Posterior cingulate gyrus (tissue), 11 donors: ENCODE results near the gene TSSK3.

Experiments used
- DNase-seq, 10 donors: peaks; one replicate each; pipeline versions ENCODE4 v3.0.0 to v3.0.0-alpha.2; 2020 to 2021; ENCODE audit warnings: mixed read lengths in 3 of 10
- intact Hi-C: fragments of 100-400 bp; cut with DNase I; formaldehyde crosslinking; loops from one replicate; pipeline ENCODE4 v1.15.1; 2023

The TSSK3 gene

GRCh38 chr1:32362474-32363313 lies at the start of gene TSSK3, which contains the start of gene FAM229A:
TSSK3 (plus strand) TSS chr1:32362539; CDS start chr1:32362702, 163 bp downstream.
FAM229A (minus strand) TSS chr1:32362485; CDS start chr1:32362091, 394 bp downstream.
- peak in 2 of 10 donors; percentile 43 to 75 for DNase-seq
- intact Hi-C loops = no loop called here

- intact Hi-C loops = no loop called here
These were observed 45.4 kb upstream of the TSSK3 start for GRCh38 chr1:32316903-32317277.

GRCh38 chr1:32318127-32318869 lies 44.0 kb upstream of the TSSK3 start:
- no peak for DNase-seq
- intact Hi-C loops = no loop called here

More at GRCh38 chr1:32316903-32317277, 45.4 kb upstream of the TSSK3 start:
- no peak for DNase-seq

DNA sequence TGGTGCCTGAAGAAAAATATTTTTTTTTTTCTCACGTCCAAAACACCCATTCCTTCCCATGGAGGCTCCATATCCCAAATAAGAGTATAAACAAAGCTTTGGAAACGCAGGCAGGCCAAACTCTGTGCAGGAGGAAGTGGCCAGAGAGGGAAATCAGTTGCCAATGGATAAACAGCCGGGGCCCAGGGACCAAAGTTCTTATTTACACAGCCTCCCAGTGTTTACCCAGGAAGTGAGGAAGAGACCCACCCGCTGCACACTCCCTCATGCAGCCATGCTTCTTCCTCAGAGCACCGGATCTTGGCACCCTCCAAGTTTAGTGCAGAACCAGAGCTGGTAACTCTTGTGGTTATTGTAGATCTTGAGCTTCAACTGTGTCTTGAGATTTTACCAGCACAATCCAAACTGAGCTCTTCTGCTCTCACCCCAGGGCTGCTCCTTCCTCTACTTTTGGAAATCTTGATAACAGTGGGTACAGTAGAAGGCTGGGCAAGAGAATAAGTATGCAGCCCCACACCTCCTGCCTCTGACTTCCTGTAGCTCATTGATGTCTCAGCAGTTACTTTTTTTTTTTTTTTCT lies 40.5 kb upstream of the TSSK3 start:
- intact Hi-C loops = no loop called here
- no peak for DNase-seq

DNA sequence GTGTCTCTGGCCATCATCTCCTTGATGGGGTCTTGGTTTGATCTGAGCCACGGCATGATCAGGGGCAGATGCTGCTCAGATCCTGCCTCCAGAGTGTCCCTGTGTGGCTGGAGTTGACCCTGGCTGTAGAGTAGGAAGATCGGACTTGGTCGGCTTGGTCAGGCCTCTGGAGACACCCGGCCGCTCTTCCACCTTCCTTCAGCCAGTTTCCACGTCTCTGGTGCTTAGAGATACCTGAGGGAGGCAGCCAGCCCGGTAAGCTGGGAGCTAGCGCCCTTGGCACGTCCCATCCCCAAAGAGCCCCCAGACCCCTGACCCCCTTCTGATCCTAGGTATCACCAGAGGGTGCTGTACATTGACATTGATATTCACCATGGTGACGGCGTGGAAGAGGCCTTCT lies 35.1 kb upstream of the TSSK3 start:
- intact Hi-C loops = no loop called here
- DNase-seq = peak in 1 of 10 donors; percentile 16

GRCh38 chr1:32329931-32330466 lies 32.3 kb upstream of the TSSK3 start:
- intact Hi-C loops = loop anchor here (5.0 to 10.0 kb wide), 2 partner anchors 88 to 115 kb away; no protein-coding TSS in a partner anchor
- DNase-seq = peak in 1 of 10 donors; percentile 1

GRCh38 chr1:32330558-32331151 lies 31.7 kb upstream of the TSSK3 start:
- DNase-seq = peak in 2 of 10 donors; percentile 44 to 72
- intact Hi-C loops = loop anchor here (5.0 to 10.0 kb wide), 2 partner anchors 88 to 116 kb away; no protein-coding TSS in a partner anchor

GRCh38 chr1:32331549-32331948 lies 30.8 kb upstream of the TSSK3 start:
- peak in 2 of 10 donors; percentile 52 to 59 for DNase-seq
- intact Hi-C loops = loop anchor here (5.0 to 10.0 kb wide), 2 partner anchors 89 to 117 kb away; no protein-coding TSS in a partner anchor

- intact Hi-C loops = loop anchor here (5.0 to 10.0 kb wide), 2 partner anchors 90 to 118 kb away; no protein-coding TSS in a partner anchor
- DNase-seq = peak in 3 of 10 donors; percentile 30 to 90 (median 55)
These were observed 29.9 kb upstream of the TSSK3 start for GRCh38 chr1:32332290-32333079.

- DNase-seq = peak in 1 of 10 donors; percentile 2
- intact Hi-C loops = loop anchor here (5.0 to 10.0 kb wide), 2 partner anchors 91 to 119 kb away; no protein-coding TSS in a partner anchor
These were observed 28.9 kb upstream of the TSSK3 start for GRCh38 chr1:32333251-32333963.

DNA sequence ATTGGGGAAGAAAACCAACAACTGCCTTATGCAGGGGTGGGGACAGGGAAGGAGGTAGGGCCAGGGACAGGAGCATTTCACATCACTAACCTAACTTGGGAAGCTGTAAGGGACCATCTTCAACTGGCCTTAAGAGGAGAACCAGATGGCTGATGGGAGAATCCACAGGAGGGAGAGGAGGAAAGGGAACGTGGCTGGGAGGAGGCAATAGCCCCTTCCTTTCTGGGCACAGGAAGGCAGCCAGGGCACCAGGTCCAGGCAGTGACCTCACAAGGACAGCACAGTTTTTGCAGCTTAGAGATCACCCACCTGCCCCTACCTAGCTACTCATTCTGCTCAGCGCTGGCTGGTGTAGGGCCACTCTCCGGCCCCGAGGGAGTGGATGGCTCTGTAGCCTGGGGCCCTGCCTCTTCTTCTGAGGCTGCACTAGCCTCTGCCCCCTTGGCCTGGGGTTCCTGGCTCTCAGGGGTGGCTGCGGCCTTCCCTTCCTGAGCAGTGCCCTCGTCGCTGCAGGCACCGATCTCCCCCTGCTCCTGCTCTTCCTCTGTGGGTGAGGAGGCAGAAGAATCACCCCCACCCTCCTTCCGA lies 28.0 kb upstream of the TSSK3 start:
- peak in 2 of 10 donors; percentile 79 to 81 for DNase-seq
- intact Hi-C loops = loop anchor here (5.0 to 10.0 kb wide), 2 partner anchors 92 to 120 kb away; no protein-coding TSS in a partner anchor

DNA sequence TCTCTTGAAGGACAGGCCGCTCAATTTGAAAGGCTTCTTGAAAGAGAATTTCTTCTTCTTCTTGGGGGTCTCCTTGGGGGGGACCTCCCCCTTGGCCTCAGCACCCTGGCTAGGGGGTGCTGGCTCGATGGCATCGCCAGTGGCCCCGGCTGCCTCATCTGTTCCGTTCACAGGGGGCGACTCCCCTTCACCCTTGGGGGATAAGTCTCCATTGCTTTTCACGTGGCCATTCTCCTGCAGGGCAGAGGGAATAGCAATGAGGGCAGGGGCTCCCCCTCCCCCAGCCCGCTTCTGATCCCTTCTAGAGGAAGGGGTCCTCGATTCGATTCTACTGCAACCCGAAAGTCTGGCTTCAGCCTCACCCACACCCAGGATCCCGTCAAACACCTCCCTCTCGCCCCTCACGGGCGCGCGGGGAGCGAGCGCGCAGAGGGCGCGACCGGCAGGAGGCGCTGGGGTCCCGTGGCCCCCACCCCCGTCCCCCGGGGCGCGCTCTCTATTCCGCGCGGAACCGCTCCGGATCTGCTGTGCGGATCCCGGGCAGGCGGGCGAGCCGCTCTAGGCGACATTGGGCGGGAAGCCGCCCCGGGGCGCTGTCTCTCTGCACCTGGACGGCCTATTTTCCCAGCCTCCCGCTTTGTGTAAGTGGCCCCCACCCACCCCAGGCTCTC lies 27.3 kb upstream of the TSSK3 start:
- intact Hi-C loops = loop anchor here (5.0 to 10.0 kb wide), 2 partner anchors 93 to 120 kb away; no protein-coding TSS in a partner anchor
- DNase-seq = peak in 5 of 10 donors; percentile 31 to 93 (median 84)

GRCh38 chr1:32335535-32335789 lies 26.9 kb upstream of the TSSK3 start:
- intact Hi-C loops = loop anchor here (10.0 kb wide), 1 partner anchor 121 kb away; no protein-coding TSS in a partner anchor

DNA sequence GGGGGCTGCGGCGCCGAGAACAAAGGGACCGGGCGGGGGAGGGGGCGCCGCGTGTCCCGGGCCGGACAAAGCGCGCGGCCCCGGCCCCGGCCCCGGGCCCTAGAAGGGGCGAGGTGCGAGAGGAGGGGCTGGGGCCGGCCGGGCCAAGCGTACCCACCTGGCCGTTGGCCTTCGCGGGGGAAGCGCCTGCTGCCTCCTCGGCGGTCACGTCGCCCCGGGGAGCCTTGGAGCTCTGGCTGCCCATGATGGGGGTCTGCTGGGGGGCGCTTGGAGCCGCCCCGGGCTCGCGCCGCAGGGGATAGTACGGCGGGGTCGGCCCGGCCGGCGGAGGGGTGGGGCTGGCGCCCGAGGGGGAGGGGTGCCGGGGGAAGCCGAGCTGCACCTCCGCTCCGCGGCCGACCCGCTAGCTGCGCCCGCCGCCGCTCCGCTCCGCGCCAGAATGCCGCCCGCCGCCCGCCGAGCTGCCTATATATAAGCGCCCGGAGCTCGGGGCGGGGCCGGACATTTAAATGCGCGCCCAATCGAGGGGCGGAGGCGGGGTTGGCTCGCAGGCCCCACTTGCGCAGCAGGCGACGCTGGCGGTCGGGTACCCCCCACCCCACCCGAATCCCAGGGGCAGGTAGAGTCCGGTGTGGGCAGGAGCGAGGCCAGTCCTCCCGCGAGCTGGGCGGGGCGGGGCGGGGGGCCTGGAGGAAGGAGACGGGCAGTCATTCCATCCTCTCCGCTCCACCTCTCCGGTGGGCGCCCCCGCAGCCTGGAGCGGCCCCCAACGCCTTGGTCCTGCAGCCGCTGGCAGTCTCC lies 26.3 kb upstream of the TSSK3 start, which contains the start of gene MARCKSL1:
MARCKSL1 (minus strand) TSS at position 444 of the 801 bp plus-strand sequence; CDS start at position 244, 200 bp downstream.
- intact Hi-C loops = loop anchor here (10.0 kb wide), 1 partner anchor 121 kb away; no protein-coding TSS in a partner anchor
- DNase-seq = peak; percentile 78 to 98 (median 87)

More at GRCh38 chr1:32335535-32335789, 26.9 kb upstream of the TSSK3 start:
- no peak for DNase-seq

DNA sequence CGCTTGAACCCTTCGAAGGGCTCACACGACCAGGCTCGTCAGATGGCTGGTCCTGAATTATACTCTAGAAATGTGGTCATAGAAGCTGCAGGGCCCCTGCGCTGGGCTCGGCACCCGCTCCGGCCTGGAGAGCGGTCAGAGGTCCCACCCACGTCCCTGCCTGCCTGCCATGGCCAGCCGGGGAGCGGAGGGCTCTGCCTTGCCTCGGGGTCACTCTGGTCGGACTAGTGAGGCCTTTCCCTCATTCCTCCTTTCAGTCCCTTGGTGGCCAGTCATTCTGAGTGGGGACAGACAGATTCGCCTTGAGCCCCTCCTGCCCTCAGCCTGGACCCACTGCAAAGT lies 25.8 kb upstream of the TSSK3 start:
- intact Hi-C loops = loop anchor here (10.0 kb wide), 1 partner anchor 122 kb away; no protein-coding TSS in a partner anchor
- DNase-seq = no peak

- intact Hi-C loops = loop anchor here (10.0 kb wide), 1 partner anchor 122 kb away; no protein-coding TSS in a partner anchor
- peak in 1 of 10 donors; percentile 78 for DNase-seq
These were observed 25.2 kb upstream of the TSSK3 start for GRCh38 chr1:32336963-32337675.
